Measurements from ENCODE around the gene GRAMD1A.

- TF ChIP-seq POLR2A (IDR thresholded peaks at IDR 0.05) (no peak), POLR2AphosphoS5 (IDR thresholded peaks at IDR 0.05; ENCODE audit: insufficient read depth in 1 of 2, low read depth in 1 of 2) (no peak)
Measured at GRCh38 chr19:35069696-35070095, 69.6 kb downstream of the GRAMD1A start.

Measured in vagina (tissue), 2 donors.